Measurements from ENCODE around the gene PTPRH. TPM values are rescaled to one million over a fixed set of nuclear protein-coding genes. Genes with fewer than 3 reads are reported as not detected.

The PTPRH gene
- total and polyA plus RNA-seq, 12 donors = 0.25 to 7.5 (median 2.4) TPM

GRCh38 chr19:55253842-55254624, 44.7 kb upstream of the PTPRH start:
- peak overlapping the region in 7 of 10 donors; percentile 15 to 98 (median 53) for H3K27ac ChIP-seq
- no peaks in the 10 kb centered on the region for H3K9me3 ChIP-seq
- peak overlapping the region in 6 of 10 donors; percentile 19 to 95 (median 33) for H3K4me3 ChIP-seq
- DNase-seq (no peak), ATAC-seq (no peak)
- no peak for TF ChIP-seq CTCF (IDR thresholded peaks at IDR 0.05)
- intact Hi-C loops (cut with DNase I) = no loop called here
- H3K36me3 ChIP-seq = peaks cover 0 to 20% (median 0%) of the 10 kb centered on the region in 9 donors
- H3K4me1 ChIP-seq = peaks cover 9 to 85% (median 63%) of the 10 kb centered on the region in 9 donors
- WGBS, 2 donors = 73% methylated on average over 23 of the region's 23 CpGs
- no peaks in the 10 kb centered on the region for H3K27me3 ChIP-seq

- no peak for TF ChIP-seq CTCF (IDR thresholded peaks at IDR 0.05)
- DNase-seq = no peak
Observed at GRCh38 chr19:55252760-55253663, 43.7 kb upstream of the PTPRH start.

GRCh38 chr19:55251341-55252081, 42.2 kb upstream of the PTPRH start:
- no peaks in the 10 kb centered on the region for H3K27me3 ChIP-seq
- ATAC-seq (peak in 1 of 8 donors; percentile 20), DNase-seq (no peak)
- H3K4me3 ChIP-seq = no peak overlapping the region
- 57 to 65% methylated on average over 19 of the region's 19 CpGs for WGBS, 2 donors
- intact Hi-C loops (cut with DNase I) = no loop called here
- TF ChIP-seq CTCF (IDR thresholded peaks at IDR 0.05) = no peak
- H3K4me1 ChIP-seq = peaks cover 16 to 91% (median 71%) of the 10 kb centered on the region in 9 donors
- H3K27ac ChIP-seq = peak overlapping the region in 6 of 10 donors; percentile 19 to 98 (median 38)
- H3K36me3 ChIP-seq = peaks cover 0 to 35% (median 0%) of the 10 kb centered on the region in 9 donors
- H3K9me3 ChIP-seq = no peaks in the 10 kb centered on the region

More at GRCh38 chr19:55252760-55253663, 43.7 kb upstream of the PTPRH start:
- 85 to 86% methylated on average over 21 of the region's 21 CpGs for WGBS, 2 donors
- H3K36me3 ChIP-seq = peaks cover 0 to 28% (median 0%) of the 10 kb centered on the region in 9 donors
- H3K4me1 ChIP-seq = peaks cover 13 to 94% (median 73%) of the 10 kb centered on the region in 9 donors
- H3K27ac ChIP-seq = peak overlapping the region in 2 of 10 donors; percentile 20 to 98
- no peaks in the 10 kb centered on the region for H3K27me3 ChIP-seq
- H3K4me3 ChIP-seq = peak overlapping the region in 1 of 10 donors; percentile 95
- intact Hi-C loops (cut with DNase I) = no loop called here
- ATAC-seq = no peak
- H3K9me3 ChIP-seq = no peaks in the 10 kb centered on the region
